ENCODE data around the gene USP47.

USP47 gene

DNA sequence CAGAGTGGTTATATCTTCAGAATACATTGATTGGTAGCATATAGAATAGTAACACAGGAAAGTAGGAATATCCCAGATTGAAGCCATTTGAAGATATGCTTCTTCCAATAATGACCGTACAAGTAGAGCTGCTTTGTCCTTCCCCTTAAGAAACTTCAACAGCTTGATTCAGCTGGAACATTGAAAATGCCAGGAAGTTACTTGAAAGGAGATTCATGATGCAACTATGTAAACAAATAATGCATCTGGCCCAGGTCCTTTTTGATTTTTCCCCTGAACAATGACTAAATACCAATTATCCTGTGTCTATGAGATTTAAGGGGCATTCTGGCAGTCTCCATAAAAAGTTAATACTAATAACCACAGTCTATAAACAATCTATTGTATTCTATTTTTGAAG, 163.7 kb downstream of the USP47 start:
- no peak for DNase-seq

DNA sequence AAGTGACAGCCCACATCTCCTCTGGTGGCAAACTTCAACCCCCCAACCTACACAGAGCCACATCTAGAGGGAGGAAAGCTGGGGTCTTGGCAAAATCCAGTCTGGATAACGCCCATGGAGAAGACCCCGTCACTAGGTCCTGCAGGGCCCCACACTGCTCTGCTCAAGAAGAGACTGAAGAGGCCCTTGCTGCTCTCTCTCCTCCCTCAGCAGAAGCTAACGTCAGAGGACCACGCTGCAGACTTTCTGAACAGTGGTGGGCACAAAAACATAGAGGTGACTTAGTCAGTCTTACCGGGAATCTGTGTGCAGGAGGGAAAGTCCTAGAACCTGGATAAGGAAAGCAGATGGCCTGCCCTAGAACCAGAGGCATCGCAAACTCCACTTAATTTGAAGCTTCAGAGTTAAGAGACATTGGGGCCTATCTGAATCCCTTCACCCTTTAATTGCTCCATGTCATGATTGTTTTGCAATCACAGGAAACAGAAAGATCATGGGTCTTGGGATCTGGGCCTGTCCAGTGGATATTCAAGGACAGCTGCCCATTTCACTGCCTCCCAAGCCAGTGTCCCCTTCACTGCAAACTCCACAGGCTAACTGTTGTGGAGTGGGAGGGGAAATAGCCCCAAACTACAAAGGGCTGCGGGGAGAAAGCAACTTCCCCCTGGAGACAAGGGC, 164.9 kb downstream of the USP47 start:
- DNase-seq, result no peak

DNA sequence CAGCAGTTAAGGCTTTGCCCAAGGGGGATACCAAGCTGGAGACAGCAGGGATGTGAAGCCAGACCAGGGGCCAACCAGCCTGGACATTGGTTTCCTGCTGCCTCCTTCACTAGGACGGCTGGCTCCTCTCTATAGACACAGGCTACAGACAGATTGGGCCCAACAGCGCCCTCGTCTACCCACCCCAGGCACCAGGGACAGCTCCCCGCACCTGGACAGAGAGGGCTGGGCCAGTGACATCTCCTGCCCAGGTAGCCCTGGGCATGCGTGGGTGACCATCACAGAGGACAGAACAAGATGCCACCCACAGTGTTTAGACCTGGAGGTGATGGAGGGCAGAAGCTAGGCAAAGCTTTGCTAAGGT, 165.4 kb downstream of the USP47 start:
- DNase-seq, result no peak

DNA sequence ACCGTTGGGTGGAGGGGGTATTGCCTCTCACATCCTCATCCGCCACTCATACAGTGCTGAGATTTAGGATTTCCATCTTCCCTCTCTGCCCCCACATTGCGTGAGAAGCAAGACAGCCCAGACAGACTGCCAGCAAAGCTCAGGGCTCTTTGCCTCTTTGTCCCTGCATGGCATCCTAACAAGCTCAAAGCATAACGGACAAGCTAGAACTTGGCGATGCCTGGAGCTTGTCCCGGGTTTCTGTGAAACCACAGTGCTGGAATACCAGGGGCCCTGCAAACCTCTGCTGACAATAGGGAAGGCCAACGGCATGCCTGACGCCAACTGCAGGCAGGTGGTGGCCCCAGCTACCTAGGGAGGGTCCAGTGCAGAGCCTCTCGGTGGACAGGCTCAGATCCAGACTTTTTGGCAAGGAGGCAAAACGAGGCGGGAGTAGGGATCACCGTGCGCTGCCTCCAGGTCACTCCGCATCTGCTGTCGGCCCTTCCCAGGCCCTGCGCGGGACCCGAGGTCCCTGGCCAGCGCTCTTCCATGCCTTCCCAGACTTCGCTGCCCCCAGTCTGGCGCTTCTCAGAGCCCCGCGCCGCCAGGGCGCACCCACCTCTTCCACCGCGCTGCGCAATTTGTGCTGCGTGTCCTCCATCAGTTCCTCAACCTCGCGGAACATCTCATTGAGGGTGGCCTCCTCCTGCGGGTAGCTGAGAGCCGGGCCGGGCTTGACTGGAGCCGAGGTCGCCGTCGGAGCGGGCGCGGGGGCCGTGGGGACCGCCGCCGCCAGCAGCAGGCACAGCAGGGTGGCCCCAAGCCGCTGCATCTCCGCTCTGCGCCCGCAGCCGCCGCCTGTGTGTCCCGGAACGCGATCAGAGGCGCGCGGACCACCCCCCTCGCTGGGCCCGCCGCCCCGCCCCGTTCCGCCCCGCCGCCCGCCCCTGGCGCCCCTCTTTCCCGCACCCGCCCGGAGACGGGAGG, 166.3 kb downstream of the USP47 start, which contains the start of gene DKK3:
Gene DKK3 (minus strand): TSS at position 858 of the 969 bp plus-strand sequence. CDS start 44 bp downstream, at position 814.
- no peak for DNase-seq

Data from T-helper 9 cell (primary cell).